Transverse colon (tissue), 4 donors: Measurements from ENCODE around the gene LRRC8D. TPM values are rescaled to one million over a fixed set of nuclear protein-coding genes. Genes with fewer than 3 reads are reported as not detected.

Experiments
- DNase-seq: peaks from one replicate; pipeline ENCODE4 v3.0.0-alpha.2; 2019
- H3K27ac ChIP-seq, 4 donors: fragments of 200-600 bp; sonication (generic); 2 replicates each; pipeline ENCODE4 v1.5.1; 2016 to 2018; ENCODE audit warnings: inconsistent platforms in 4 of 4
- H3K27me3 ChIP-seq: fragments of 200-600 bp; sonication (generic); 2 replicates; pipeline ENCODE4 v1.5.1; 2017; ENCODE audit warnings: inconsistent platforms
- H3K36me3 ChIP-seq, 4 donors: fragments of 200-600 bp; sonication (generic); 2 replicates each; pipeline ENCODE4 v1.5.1; 2017 to 2019; ENCODE audit warnings: inconsistent platforms in 4 of 4
- H3K4me1 ChIP-seq, 4 donors: fragments of 200-600 bp; sonication (generic); 2 replicates each; pipeline ENCODE4 v1.5.1; 2017 to 2020; ENCODE audit warnings: inconsistent platforms in 4 of 4
- H3K4me3 ChIP-seq, 4 donors: fragments of 200-600 bp; sonication (generic); 1 replicate in 1 of 4; 2 replicates in 3 of 4; pipeline versions ENCODE4 v1.5.1 to v1.6.1; 2017 to 2019; ENCODE audit warnings: inconsistent platforms in 4 of 4
- H3K9me3 ChIP-seq, 2 donors: fragments of 200-600 bp; sonication (generic); 2 replicates each; pipeline ENCODE4 v1.5.1; 2017 to 2019; ENCODE audit warnings: inconsistent platforms in 2 of 2
- EP300 ChIP-seq: sonication (generic); formaldehyde crosslinking; IDR thresholded peaks from one replicate; pipeline ENCODE4 v1.6.1; 2017; ENCODE audit warnings: antibody characterized with exemption, low read depth
- POLR2A ChIP-seq: fragments of 450-650 bp; IDR thresholded peaks from one replicate; pipeline ENCODE4 v1.6.1; 2016; ENCODE audit warnings: antibody characterized with exemption, mild to moderate bottlenecking, moderate library complexity
- POLR2AphosphoS5 ChIP-seq, 3 donors: sonication (generic); formaldehyde crosslinking; IDR thresholded peaks; one replicate each; pipeline ENCODE4 v1.6.1; 2016; ENCODE audit warnings: antibody characterized with exemption in 3 of 3
- WGBS, 2 donors: methylation state at CpG; one replicate each; pipeline ENCODE4 v1.1.5; 2018; ENCODE audit warnings: low coverage in 1 of 2; 5-methylcytosine and 5-hydroxymethylcytosine counted together
- in situ Hi-C, 4 donors: fragments of 200-750 bp; cut with MboI; loops; one replicate each; pipeline versions ENCODE4 v1.15.0 to v1.15.1; 2017; ENCODE audit warnings: low sequenced_read_pairs in 3 of 4, low pct_ligation_motif_present in 1 of 4, low pct_unique_long_range_greater_than_20kb in 1 of 4
- intact Hi-C: fragments of 100-400 bp; cut with DNase I; formaldehyde crosslinking; loops from one replicate; pipeline ENCODE4 v1.15.1; 2023; ENCODE audit warnings: low total_unique reads
- total RNA-seq, 4 donors: library from RNA; depleted of rRNA; stranded (reverse); fragments of >200 nt; gene quantifications; one replicate each; pipeline ENCODE4 v1.1.0, GENCODE V29; 2016
- TF ChIP-seq, protein P1 (sequence below), 5 experiments: fragments of 200-600 bp in 3 of 5; fragments of 450-650 bp in 2 of 5; sonication (generic) in 3 of 5; IDR thresholded peaks; 1 replicate in 2 of 5; 2 replicates in 3 of 5; pipeline ENCODE4 v1.5.1; 2016 to 2017; ENCODE audit warnings: antibody characterized with exemption in 5 of 5, inconsistent platforms in 3 of 5, mild to moderate bottlenecking in 2 of 5, moderate library complexity in 1 of 5

Gene LRRC8D
- total RNA-seq, 4 donors from 2014 or later = 8.2 to 81.5 (median 52.4) TPM

DNA sequence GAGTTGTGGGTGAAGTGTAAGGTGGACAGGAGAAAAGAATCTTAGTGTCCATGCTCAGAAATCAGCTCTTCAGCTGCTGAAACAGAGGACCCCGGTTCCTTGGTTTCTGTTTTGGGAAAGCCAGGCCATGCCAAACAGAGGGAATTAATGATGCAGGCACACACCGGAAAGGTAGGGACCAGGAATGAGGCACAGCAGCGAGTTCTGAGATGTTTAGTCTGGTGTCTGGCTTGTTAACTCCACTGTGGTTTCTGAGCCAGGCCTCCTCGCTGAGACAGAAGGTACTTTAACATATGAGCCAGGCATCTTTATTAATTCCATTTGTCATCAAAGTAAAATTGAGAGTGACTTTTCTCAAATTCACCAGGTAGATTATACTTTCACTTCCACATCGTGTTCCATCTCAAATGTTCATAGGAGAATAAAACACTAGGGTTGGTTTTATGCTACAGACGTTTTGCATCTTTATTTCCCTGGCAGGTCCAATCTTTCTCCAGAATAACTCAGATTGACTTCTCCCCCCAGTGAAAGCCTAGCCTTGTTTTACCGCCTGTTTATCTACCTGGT, 23.5 kb downstream of the LRRC8D start:
- peaks cover 5 to 23% (median 10%) of the 10 kb centered on the region in 4 donors for H3K4me1 ChIP-seq
- TF ChIP-seq POLR2AphosphoS5 (IDR thresholded peaks at IDR 0.05) (no peak), POLR2A (no peak), EP300 (no peak)
- TF ChIP-seq, protein P1, sequence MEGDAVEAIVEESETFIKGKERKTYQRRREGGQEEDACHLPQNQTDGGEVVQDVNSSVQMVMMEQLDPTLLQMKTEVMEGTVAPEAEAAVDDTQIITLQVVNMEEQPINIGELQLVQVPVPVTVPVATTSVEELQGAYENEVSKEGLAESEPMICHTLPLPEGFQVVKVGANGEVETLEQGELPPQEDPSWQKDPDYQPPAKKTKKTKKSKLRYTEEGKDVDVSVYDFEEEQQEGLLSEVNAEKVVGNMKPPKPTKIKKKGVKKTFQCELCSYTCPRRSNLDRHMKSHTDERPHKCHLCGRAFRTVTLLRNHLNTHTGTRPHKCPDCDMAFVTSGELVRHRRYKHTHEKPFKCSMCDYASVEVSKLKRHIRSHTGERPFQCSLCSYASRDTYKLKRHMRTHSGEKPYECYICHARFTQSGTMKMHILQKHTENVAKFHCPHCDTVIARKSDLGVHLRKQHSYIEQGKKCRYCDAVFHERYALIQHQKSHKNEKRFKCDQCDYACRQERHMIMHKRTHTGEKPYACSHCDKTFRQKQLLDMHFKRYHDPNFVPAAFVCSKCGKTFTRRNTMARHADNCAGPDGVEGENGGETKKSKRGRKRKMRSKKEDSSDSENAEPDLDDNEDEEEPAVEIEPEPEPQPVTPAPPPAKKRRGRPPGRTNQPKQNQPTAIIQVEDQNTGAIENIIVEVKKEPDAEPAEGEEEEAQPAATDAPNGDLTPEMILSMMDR (IDR thresholded peaks at IDR 0.05) = no peak
- no peaks in the 10 kb centered on the region for H3K27me3 ChIP-seq
- no peak for DNase-seq
- WGBS, 2 donors = 53 to 61% methylated on average over 3 to 7 of the region's 7 CpGs
- peak overlapping the region; percentile 76 to 86 (median 85) for H3K27ac ChIP-seq
- no peaks in the 10 kb centered on the region for H3K9me3 ChIP-seq
- intact Hi-C loops = no loop called here
- H3K36me3 ChIP-seq = no peaks in the 10 kb centered on the region
- in situ Hi-C loops = no loop called here
- H3K4me3 ChIP-seq = peak overlapping the region in 3 of 4 donors; percentile 64 to 77 (median 69)

DNA sequence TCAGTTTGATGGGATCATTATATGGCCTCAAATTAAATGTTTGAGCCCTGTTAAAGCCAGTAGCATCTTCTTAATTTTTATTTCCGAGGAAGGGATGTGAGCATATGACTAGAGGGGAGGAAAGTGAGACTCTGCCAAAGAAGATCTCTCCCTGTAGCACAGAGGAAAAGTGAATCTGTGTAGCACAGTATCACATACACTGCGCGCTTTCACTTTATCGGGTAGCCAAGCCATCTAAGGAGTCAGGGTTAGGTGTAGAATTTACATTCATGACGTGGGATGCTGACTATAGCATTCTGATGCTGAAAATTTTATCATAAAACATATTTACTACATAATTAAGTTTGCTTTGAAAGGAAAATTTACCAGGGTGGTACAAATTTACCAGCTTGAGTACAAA, 24.0 kb downstream of the LRRC8D start:
- Histone ChIP-seq H3K4me3 (peak overlapping the region in 1 of 4 donors; percentile 77), H3K9me3 (no peaks in the 10 kb centered on the region), H3K4me1 (peaks cover 5 to 23% (median 10%) of the 10 kb centered on the region in 4 donors), H3K36me3 (no peaks in the 10 kb centered on the region), H3K27me3 (no peaks in the 10 kb centered on the region), H3K27ac (no peak overlapping the region)
- in situ Hi-C loops (no loop called here), intact Hi-C loops (no loop called here)
- 96 to 100% methylated on average over 4 to 5 of the region's 5 CpGs for WGBS, 2 donors
- TF ChIP-seq, protein P1 (IDR thresholded peaks at IDR 0.05) = no peak
- no peak for TF ChIP-seq POLR2AphosphoS5 (IDR thresholded peaks at IDR 0.05)
- no peak for TF ChIP-seq EP300
- no peak for TF ChIP-seq POLR2A
- no peak for DNase-seq

DNA sequence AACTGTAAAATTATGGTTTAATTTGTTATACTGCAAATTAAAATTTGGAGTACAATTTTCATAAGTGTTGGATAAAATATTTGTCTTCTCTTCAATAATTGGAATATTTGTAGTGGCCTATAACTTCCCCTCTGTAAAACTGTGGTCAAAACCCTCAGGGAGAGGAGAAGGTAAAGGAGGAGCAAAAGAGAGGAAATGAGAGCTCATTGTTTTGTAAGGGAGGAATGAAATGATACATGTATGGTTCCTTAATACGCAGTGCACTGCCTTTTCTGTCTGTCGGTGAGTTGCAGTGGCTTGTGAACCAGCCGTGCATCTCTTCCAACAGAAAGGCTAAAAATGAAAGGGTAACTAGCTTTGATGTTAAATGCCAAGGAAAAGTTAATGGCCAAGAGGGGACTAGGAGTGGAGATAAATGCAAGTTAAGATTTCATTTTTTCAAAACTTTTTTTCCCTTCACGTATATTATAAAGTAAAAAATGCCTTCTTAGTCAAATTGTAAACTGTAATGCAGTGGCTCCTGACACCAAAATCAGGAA, 26.4 kb downstream of the LRRC8D start:
- Histone ChIP-seq H3K27ac (no peak overlapping the region), H3K4me3 (no peak overlapping the region), H3K4me1 (peaks cover 4 to 15% (median 9%) of the 10 kb centered on the region in 4 donors), H3K27me3 (no peaks in the 10 kb centered on the region), H3K36me3 (no peaks in the 10 kb centered on the region), H3K9me3 (no peaks in the 10 kb centered on the region)
- in situ Hi-C loops (no loop called here), intact Hi-C loops (no loop called here)
- TF ChIP-seq POLR2AphosphoS5 (IDR thresholded peaks at IDR 0.05) = no peak
- TF ChIP-seq, protein P1 (IDR thresholded peaks at IDR 0.05) = no peak
- TF ChIP-seq POLR2A = no peak
- no peak for TF ChIP-seq EP300
- no peak for DNase-seq
- 70 to 75% methylated on average over 4 of the region's 4 CpGs for WGBS, 2 donors

DNA sequence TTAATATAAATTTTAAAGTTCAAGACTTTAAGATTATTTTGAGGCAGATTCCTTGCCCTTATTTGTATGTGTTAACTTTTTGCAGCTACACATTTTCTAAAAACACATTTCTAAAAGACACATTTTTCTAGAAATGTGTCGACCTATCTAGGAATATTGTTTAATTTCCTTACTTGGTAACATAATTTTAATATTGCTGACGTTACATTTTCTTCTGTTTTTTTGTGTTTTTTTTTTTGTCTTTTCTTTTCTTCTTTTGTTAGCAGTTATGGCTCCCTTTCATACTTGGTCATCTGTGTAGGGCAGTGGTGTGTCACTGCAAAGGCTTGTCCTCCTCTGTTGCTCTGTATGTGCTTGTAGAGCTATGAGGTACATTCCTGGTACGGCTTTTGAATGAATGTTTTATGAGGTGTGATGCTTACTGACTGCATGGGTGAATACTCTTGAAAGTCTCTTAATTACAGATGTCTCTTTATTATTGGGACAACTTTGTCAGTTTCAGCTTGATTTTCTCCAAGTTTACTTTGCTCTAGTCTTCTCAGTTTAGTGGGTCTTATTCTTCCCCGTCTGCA, 30.1 kb downstream of the LRRC8D start:
- in situ Hi-C loops (no loop called here), intact Hi-C loops (no loop called here)
- TF ChIP-seq POLR2AphosphoS5 (IDR thresholded peaks at IDR 0.05) = no peak
- TF ChIP-seq, protein P1 (IDR thresholded peaks at IDR 0.05) = no peak
- no peak for TF ChIP-seq POLR2A
- TF ChIP-seq EP300 = no peak
- Histone ChIP-seq H3K9me3 (no peaks in the 10 kb centered on the region), H3K36me3 (no peaks in the 10 kb centered on the region), H3K4me1 (no peaks in the 10 kb centered on the region), H3K27me3 (no peaks in the 10 kb centered on the region), H3K4me3 (no peak overlapping the region), H3K27ac (no peak overlapping the region)
- 91 to 93% methylated on average over 4 of the region's 4 CpGs for WGBS, 2 donors
- no peak for DNase-seq
